ENCODE results near the gene CTPS1.

GRCh38 chr1:40980068-40980452 lies 564 bp downstream of the CTPS1 start:
- no peak for TF ChIP-seq CTCF (conservative IDR thresholded peaks at IDR 0.05)
- no peak for TF ChIP-seq EZH2 (IDR thresholded peaks at IDR 0.05; ENCODE audit: low read depth)
